Prostate gland (tissue), 2 donors: ENCODE data around the gene MYO7B.

Experiments
- CTCF ChIP-seq, 4 experiments: fragments of 200-600 bp in 2 of 4; fragments of 450-650 bp in 2 of 4; sonication (generic) in 2 of 4; IDR thresholded peaks; 1 replicate in 3 of 4; 2 replicates in 1 of 4; pipeline ENCODE4 v1.5.1; 2016 to 2019; ENCODE audit warnings: antibody characterized with exemption in 4 of 4, mild to moderate bottlenecking in 2 of 4, moderate library complexity in 2 of 4
- POLR2A ChIP-seq: fragments of 450-650 bp; IDR thresholded peaks from one replicate; pipeline ENCODE4 v1.6.1; 2016; ENCODE audit warnings: antibody characterized with exemption, mild to moderate bottlenecking

GRCh38 chr2:127604986-127605385 is 69.5 kb downstream of the MYO7B start:
- no peak for TF ChIP-seq CTCF (IDR thresholded peaks at IDR 0.05)
- TF ChIP-seq POLR2A = no peak
